AML-193 (cell line): ENCODE results near the gene SEM1.
"Not testable (repeated sequence)": the region's sequence is repeated elsewhere in the genome, so short reads cannot be mapped to it uniquely, and the experiment has no call there.

Experiments
- DNase-seq, 2 experiments: peaks; one replicate each; lab custom pipeline; 2025; lab: John Stamatoyannopoulos, UW

SEM1 gene

GRCh38 chr7:96701258-96701657 is 8.4 kb downstream of the SEM1 start:
- no peak for DNase-seq

- no peak for DNase-seq
Observed at GRCh38 chr7:96700516-96700915, 9.1 kb downstream of the SEM1 start.

DNA sequence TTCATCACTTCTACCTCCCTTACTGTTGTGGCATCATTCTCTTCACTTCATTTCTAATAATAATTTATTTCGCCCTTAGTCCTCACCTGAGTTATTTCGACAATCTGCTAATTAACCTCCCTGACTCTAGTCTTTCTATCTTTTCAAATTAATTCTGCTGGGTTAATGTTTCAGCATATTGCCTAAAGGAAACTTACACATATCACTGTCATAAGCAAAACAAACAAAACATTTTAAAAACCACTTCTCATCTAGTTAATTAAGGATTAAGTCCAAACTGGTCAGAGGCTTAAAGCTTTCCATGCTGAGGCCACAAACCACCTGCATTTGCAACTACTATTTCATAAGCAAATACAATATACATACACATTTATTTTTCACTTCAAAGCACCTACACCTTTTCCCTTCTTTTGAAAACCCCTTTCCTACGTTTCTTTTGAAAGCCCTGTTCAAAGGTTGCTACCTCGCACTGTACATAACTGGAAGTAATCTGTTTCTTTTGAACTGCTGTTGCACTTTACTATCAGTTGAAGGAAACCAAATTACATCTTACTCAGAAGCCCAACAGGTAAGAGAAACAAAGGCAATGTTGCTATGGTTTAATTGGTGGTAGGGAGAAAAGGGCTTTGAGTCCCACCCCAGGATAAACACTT is 10.3 kb downstream of the SEM1 start:
- DNase-seq: no peak

- DNase-seq: not testable (repeated sequence)
Observed at GRCh38 chr7:96698449-96698848, 11.2 kb downstream of the SEM1 start.

- no peak for DNase-seq
Observed at GRCh38 chr7:96697822-96698221, 11.8 kb downstream of the SEM1 start.

DNA sequence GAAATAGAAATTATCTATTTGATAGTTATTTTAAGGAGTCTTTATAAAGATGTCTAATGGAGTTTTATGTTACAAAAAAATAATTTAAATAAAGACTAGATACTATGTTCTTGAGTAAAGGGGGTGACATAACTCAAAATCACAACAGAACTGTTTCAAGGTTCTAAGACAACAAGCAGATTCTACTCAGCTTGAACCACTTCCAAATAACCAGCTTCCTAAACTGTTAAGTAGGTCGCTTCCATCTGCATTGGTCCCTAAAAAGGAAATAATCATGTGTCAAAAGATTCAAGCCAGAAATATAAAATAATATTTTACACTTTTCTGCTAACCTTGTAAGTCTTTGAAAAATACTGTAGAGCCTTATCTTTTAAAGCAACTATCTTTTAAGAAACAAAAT is 14.1 kb downstream of the SEM1 start:
- DNase-seq: no peak

- no peak for DNase-seq
Observed at GRCh38 chr7:96694082-96694481, 15.6 kb downstream of the SEM1 start.

GRCh38 chr7:96691702-96692101 is 17.9 kb downstream of the SEM1 start:
- no peak for DNase-seq

DNA sequence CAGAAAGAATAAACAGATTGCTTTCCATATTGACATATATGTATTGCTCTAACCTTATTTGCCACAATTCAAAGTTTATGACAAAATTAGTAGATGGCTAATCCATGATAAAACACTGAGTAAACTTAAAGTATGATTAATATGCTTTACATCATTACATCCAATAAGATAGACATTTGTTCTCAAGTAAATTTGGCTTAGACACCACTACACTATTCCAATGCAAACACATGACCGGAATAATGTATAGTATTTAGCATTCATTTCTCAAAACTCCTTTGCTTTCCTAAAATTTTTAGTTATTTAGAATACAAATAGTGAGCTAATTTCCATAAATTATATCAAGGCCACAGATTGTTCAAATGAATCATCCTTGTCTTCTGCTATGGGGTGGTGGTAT is 20.2 kb downstream of the SEM1 start:
- DNase-seq: no peak

DNA sequence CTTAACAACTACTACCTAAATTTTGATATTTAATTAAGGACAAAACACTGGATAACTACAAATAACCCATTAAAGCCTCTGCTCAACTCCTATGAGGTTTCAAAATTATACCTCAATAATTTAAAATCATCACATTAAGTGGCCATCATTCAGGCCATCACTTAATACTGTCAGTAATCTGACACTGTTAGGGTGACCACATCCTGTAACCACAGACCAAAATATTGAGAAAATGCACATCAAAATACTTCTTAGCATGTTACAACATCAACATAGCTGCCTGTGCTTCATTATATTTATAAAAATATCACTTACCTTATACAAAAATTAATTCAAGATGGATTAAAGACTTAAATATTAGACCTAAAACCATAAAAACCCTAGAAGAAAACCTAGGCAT is 23.3 kb downstream of the SEM1 start:
- DNase-seq: peak; percentile 47 to 58

GRCh38 chr7:96685755-96686154 is 23.9 kb downstream of the SEM1 start:
- DNase-seq: no peak

DNA sequence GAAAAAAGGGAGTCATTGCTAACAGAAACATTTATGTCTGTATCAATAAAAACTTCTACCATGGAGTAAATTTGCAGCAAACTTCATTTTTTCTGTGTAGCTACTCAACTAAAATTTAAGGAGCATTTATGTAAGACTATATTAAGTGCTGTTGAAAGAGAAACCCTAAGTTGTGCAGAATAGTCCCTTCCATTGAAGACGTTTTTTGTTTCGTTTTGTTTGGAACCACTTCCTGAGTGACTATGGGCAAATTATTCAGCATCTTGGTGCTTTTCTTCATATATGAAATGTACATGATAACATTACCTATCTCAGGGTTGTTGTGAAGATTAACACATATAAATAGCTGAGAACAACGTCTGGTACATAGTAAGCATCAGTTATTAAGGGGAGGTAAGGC is 24.3 kb downstream of the SEM1 start:
- DNase-seq: no peak

GRCh38 chr7:96679886-96680285 is 29.8 kb downstream of the SEM1 start:
- no peak for DNase-seq

DNA sequence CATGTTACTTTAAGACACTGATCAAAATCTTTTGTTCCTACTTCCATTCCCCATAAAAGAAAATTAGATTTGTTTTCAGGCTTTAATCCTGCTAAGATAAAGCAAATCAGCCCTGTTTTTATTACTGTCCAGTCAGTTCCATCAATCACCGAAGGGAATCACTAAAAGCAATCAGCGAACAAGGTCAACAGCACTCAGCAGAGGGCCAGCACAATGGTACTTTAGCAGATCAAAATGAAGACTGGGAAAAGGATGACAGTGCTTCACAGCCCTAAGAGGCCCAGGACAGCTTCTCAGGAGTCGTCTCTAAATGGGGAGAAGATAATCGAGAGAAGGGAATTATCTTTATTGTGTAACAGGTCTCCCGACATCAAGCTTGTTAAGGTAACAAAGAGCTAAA is 32.7 kb downstream of the SEM1 start:
- no peak for DNase-seq

GRCh38 chr7:96675548-96675947 is 34.1 kb downstream of the SEM1 start:
- no peak for DNase-seq

GRCh38 chr7:96674565-96674964 is 35.1 kb downstream of the SEM1 start:
- DNase-seq: no peak

DNA sequence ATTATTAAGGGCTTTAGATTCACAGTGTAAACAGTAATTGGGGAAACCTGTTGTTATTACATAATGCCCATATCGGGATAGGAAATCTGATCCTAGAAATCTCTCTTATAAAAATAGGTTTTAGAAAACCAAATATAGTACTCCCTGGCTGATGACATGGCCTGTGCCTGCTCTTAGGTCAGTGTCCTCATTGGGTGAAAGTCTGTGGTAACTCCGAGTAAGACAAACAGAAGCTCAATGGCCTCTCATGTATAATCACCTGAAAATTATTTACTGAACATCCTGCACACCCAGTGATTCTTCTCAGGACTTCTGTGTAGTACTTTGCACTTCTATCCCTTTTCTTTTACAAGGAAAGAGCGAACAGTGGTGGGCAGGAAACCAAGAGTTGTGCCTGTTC is 37.8 kb downstream of the SEM1 start:
- DNase-seq: no peak

GRCh38 chr7:96670338-96671289 is 39.0 kb downstream of the SEM1 start:
- DNase-seq: no peak

DNA sequence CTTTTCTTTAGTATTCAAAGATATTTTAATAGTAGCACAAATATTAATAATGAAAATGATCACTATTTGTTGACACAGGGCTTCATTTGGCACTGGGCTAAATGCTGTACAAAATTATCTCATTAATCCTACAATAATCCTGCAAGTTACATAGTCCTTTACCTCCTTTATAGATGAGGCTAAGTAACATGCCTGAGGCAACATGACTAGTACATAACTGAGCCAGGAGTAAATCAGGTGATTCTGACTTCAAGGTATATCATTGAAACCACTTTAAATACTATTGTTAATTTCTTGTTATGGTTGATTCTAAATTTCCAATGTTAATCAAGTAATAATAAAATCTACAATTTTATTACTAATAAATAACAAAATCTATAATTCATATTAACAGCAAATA is 39.8 kb downstream of the SEM1 start:
- no peak for DNase-seq

DNA sequence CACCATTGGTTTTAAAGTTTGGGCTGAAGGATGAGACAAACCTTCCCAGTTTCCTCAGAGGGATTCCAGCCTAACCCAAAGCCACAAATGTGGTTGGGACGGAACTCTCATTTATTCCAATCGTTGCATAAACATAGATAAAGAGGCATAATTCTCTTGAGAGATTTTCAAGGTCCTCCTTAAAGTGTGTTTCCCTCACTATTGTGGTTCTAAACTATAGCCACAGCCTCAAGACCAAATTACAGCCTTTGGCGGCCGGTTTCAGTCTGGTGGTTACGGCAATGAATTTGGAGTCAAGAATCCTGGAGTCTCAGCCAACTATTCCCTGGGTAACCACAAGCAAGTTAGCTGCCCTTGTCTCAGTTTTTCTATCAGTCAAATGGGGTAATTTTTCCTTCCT is 42.6 kb downstream of the SEM1 start:
- DNase-seq: no peak

DNA sequence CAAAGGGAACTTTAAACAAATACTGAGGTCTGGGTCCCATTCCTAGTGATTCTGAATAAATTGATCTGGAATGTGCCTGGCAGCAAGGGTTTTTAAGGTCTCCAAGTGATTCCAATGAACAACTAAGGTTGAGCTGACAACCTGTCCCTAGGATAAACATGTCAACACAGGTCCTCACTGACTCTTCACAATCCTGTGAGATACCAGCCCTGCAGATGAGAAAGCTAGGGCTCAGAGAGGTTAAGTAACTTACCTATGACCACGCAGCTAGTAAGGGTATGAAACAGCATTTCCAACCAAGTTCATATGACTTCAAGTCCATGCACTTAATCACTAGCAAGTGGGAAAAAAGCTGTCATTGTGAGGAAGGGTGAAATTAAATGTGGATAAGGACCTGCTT is 44.0 kb downstream of the SEM1 start:
- DNase-seq: no peak

GRCh38 chr7:96664793-96665192 is 44.9 kb downstream of the SEM1 start:
- DNase-seq: no peak

DNA sequence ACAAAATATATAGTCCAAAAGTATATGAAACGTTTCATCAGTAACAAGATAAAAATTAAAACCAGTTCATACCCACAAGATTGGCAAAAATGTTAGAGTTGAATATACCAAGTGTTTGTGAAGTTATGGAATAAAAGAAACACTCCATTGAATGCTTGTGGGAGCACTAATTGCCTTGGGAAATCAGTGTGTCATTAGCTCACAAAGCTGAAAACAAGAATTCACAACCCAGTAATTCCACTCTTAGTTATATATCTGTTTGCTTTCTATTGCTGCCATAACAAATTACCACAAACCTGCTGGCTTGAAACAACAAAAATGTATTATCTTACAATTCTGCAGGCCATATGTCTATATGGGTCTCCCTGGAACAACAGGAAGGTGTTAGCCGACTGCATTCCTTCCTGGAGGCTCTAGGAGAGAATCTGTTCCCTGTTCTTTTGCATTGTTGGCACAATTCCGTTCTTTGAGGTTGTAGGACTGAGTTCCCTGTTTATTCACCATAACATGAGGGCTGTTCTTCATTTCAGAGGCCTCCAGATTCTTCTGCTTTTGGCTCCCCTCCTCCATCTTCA is 45.7 kb downstream of the SEM1 start:
- DNase-seq: no peak
